Panc1 (cell line): Measurements from ENCODE around the gene CDH13. TPM values are rescaled to one million over a fixed set of nuclear protein-coding genes. Genes with fewer than 3 reads are reported as not detected.

Source experiments
- ATAC-seq: fragments of 200-7000 bp; cut with Tn5 transposase; 2 replicates; pipeline ENCODE4 v1.9.1; 2020; ENCODE audit warnings: mild to moderate bottlenecking, moderate library complexity
- BruUV-seq: library from RNA; stranded (reverse); fragments of 400-500 nt; replicated peaks from 2 replicates; lab custom pipeline; 2021; lab: Mats Ljungman, UMichigan
- CTCF ChIA-PET: fragments of 300-600 bp; sonication (Branson Sonifier 250); formaldehyde crosslinking; loops from one replicate; lab custom pipeline; 2022; ENCODE audit warnings: antibody characterized with exemption; lab: Charles Lee
- POLR2A ChIA-PET: fragments of 300-600 bp; sonication (Branson Sonifier 250); formaldehyde crosslinking; loops from one replicate; lab custom pipeline; 2022; ENCODE audit warnings: antibody characterized with exemption; lab: Charles Lee
- DNase-seq: peaks from one replicate; pipeline ENCODE4 v3.0.0-alpha.2; 2010; ENCODE audit warnings: low read depth, low spot score
- H3K27ac ChIP-seq: 2 replicates; pipeline ENCODE4 v1.5.1; 2011; ENCODE audit warnings: mild to moderate bottlenecking, low read length, inconsistent platforms
- H3K27me3 ChIP-seq: fragments of 200-500 bp; sonication (Bioruptor generic); 2 replicates; pipeline ENCODE4 v1.6.0; 2014; ENCODE audit warnings: low read length, inconsistent platforms; ENCODE audit not compliant: control insufficient read depth, insufficient read depth
- H3K36me3 ChIP-seq: fragments of 200-500 bp; sonication (Bioruptor generic); 2 replicates; pipeline ENCODE4 v1.5.1; 2014; ENCODE audit warnings: inconsistent platforms, mild to moderate bottlenecking, low read length, moderate library complexity; ENCODE audit not compliant: control insufficient read depth, insufficient read depth
- H3K4me1 ChIP-seq: 2 replicates; pipeline ENCODE4 v1.5.1; 2011; ENCODE audit warnings: inconsistent platforms, mild to moderate bottlenecking, low read length, moderate library complexity; ENCODE audit not compliant: control insufficient read depth, insufficient read depth
- H3K4me3 ChIP-seq, 2 experiments: 2 replicates each; pipeline ENCODE4 v1.5.1; 2011 to 2012; ENCODE audit warnings: low read depth in 2 of 2, low read length in 2 of 2, mild to moderate bottlenecking in 2 of 2, inconsistent platforms in 1 of 2, moderate library complexity in 1 of 2
- H3K9me3 ChIP-seq: fragments of 200-500 bp; sonication (Bioruptor generic); 2 replicates; pipeline ENCODE4 v1.5.1; 2014; ENCODE audit warnings: low read depth, mild to moderate bottlenecking, inconsistent platforms, low read length, moderate library complexity; ENCODE audit not compliant: control insufficient read depth, insufficient read depth
- POLR2AphosphoS5 ChIP-seq: IDR thresholded peaks from 2 replicates; pipeline ENCODE4 v1.6.1; 2012; ENCODE audit warnings: mild to moderate bottlenecking, low read depth, low read length, moderate library complexity
- SIN3A ChIP-seq: IDR thresholded peaks from 2 replicates; pipeline ENCODE4 v1.6.1; 2012; ENCODE audit warnings: low read depth, mild to moderate bottlenecking, low read length, moderate library complexity, borderline replicate concordance; ENCODE audit not compliant: insufficient read depth
- TCF7L2 ChIP-seq: IDR thresholded peaks from 2 replicates; pipeline ENCODE4 v1.6.1; 2011; ENCODE audit warnings: mild to moderate bottlenecking, low read depth, low read length, inconsistent platforms
- in situ Hi-C: cut with HindIII; loops from 2 replicates; pipeline ENCODE4 v1.10.0; 2016; ENCODE audit warnings: low sequenced_read_pairs, low pct_unique_long_range_greater_than_20kb
- intact Hi-C: fragments of 100-400 bp; cut with micrococcal nuclease; formaldehyde crosslinking; loops from one replicate; pipeline ENCODE4 v1.10.0; 2022; ENCODE audit not compliant: unreplicated experiment
- total RNA-seq: library from RNA; stranded (reverse); gene quantifications from one replicate; pipeline ENCODE4 v1.2.1, GENCODE V29; 2021; ENCODE audit not compliant: unreplicated experiment
- TF ChIP-seq, protein P1 (sequence below): fragments of 450-650 bp; IDR thresholded peaks from 2 replicates; pipeline ENCODE4 v1.5.1; 2017; ENCODE audit warnings: mild to moderate bottlenecking
- TF ChIP-seq, protein P2 (sequence below), 2 experiments: IDR thresholded peaks; 2 replicates each; pipeline ENCODE4 v1.6.1; 2011 to 2012; ENCODE audit warnings: low read depth in 2 of 2, control low read depth in 1 of 2, low read length in 1 of 2, mild to moderate bottlenecking in 1 of 2, moderate library complexity in 1 of 2; ENCODE audit not compliant: insufficient read depth in 1 of 2

Gene CDH13
- total RNA-seq, 1 experiment from 2014 or later = not detected

DNA sequence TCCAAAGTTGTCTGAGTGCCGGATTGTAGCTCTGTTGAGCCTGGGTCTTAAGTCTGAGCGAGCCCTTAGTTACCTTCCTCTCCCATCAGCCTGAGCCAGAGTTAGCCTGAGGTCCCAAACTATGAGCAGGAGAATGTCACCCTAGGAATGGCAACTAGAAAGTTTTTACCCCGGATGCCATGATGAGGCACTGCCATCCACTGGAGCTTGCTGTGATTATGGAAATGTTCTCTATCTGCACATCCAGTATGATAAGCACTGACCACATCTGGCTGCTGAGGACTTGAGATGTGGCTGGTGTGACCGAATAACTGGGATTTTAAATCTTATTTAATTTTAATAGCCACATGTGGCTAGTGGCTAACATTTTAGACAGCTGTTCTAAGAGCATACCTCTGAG is 550.0 kb downstream of the CDH13 start:
- ChIA-PET CTCF (no interaction called here), POLR2A (no interaction called here)
- Histone ChIP-seq H3K36me3 (no peaks in the 10 kb centered on the region), H3K9me3 (no peaks in the 10 kb centered on the region), H3K4me1 (no peaks in the 10 kb centered on the region), H3K27ac (no peak overlapping the region), H3K4me3 (no peak overlapping the region), H3K27me3 (no peaks in the 10 kb centered on the region)
- TF ChIP-seq, protein P1, sequence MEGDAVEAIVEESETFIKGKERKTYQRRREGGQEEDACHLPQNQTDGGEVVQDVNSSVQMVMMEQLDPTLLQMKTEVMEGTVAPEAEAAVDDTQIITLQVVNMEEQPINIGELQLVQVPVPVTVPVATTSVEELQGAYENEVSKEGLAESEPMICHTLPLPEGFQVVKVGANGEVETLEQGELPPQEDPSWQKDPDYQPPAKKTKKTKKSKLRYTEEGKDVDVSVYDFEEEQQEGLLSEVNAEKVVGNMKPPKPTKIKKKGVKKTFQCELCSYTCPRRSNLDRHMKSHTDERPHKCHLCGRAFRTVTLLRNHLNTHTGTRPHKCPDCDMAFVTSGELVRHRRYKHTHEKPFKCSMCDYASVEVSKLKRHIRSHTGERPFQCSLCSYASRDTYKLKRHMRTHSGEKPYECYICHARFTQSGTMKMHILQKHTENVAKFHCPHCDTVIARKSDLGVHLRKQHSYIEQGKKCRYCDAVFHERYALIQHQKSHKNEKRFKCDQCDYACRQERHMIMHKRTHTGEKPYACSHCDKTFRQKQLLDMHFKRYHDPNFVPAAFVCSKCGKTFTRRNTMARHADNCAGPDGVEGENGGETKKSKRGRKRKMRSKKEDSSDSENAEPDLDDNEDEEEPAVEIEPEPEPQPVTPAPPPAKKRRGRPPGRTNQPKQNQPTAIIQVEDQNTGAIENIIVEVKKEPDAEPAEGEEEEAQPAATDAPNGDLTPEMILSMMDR = no peak
- TF ChIP-seq TCF7L2 (no peak), POLR2AphosphoS5 (no peak), SIN3A (no peak)
- TF ChIP-seq, protein P2, sequence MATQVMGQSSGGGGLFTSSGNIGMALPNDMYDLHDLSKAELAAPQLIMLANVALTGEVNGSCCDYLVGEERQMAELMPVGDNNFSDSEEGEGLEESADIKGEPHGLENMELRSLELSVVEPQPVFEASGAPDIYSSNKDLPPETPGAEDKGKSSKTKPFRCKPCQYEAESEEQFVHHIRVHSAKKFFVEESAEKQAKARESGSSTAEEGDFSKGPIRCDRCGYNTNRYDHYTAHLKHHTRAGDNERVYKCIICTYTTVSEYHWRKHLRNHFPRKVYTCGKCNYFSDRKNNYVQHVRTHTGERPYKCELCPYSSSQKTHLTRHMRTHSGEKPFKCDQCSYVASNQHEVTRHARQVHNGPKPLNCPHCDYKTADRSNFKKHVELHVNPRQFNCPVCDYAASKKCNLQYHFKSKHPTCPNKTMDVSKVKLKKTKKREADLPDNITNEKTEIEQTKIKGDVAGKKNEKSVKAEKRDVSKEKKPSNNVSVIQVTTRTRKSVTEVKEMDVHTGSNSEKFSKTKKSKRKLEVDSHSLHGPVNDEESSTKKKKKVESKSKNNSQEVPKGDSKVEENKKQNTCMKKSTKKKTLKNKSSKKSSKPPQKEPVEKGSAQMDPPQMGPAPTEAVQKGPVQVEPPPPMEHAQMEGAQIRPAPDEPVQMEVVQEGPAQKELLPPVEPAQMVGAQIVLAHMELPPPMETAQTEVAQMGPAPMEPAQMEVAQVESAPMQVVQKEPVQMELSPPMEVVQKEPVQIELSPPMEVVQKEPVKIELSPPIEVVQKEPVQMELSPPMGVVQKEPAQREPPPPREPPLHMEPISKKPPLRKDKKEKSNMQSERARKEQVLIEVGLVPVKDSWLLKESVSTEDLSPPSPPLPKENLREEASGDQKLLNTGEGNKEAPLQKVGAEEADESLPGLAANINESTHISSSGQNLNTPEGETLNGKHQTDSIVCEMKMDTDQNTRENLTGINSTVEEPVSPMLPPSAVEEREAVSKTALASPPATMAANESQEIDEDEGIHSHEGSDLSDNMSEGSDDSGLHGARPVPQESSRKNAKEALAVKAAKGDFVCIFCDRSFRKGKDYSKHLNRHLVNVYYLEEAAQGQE (IDR thresholded peaks at IDR 0.05; ENCODE audit: insufficient read depth in 1 of 2, low read depth in 2 of 2, low read length in 1 of 2) = no peak
- no peak for DNase-seq
- BruUV-seq = no TSS peak
- in situ Hi-C loops = no loop called here
- intact Hi-C loops = no loop called here
- ATAC-seq = no peak

DNA sequence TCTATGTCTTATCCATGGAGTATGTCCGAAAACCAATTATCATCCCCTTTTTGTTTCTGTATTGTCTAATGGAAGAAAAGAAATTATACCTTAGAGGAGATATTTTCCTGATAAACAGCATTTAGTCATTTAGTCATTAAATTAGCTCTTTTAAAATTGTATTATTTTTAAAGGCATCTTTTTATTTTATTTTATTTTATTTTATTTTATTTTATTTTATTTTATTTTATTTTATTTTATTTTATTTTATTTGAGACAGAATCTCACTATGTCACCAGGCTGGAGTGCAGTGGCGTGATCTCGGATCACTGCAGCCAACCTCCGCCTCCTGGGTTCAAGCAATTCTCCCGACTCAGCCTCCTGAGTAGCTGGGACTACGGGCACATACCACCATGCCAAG is 559.1 kb downstream of the CDH13 start:
- TF ChIP-seq, protein P2 (IDR thresholded peaks at IDR 0.05; ENCODE audit: insufficient read depth in 1 of 2, low read depth in 2 of 2, low read length in 1 of 2) = no peak
- TF ChIP-seq TCF7L2 = no peak
- TF ChIP-seq SIN3A = no peak
- ATAC-seq = no peak
- DNase-seq = no peak
- Histone ChIP-seq H3K27ac (no peak overlapping the region), H3K27me3 (no peaks in the 10 kb centered on the region), H3K4me3 (no peak overlapping the region), H3K9me3 (no peaks in the 10 kb centered on the region), H3K36me3 (no peaks in the 10 kb centered on the region), H3K4me1 (no peaks in the 10 kb centered on the region)
- POLR2A ChIA-PET = no interaction called here
- no TSS peak for BruUV-seq
- intact Hi-C loops (no loop called here), in situ Hi-C loops (no loop called here)
- CTCF ChIA-PET = no interaction called here
